T-helper 17 cell (primary cell): ENCODE data around the gene VSTM2L. TPM values are rescaled to one million over a fixed set of nuclear protein-coding genes. Genes with fewer than 3 reads are reported as not detected.

ENCODE experiments used
- ATAC-seq: fragments of 150-1000 bp; cut with Tn5 transposase; 2 replicates; pipeline ENCODE4 v1.10.0; 2021; ENCODE audit warnings: mild to moderate bottlenecking, moderate library complexity
- DNase-seq, 3 donors: peaks; one replicate each; pipeline versions ENCODE4 v3.0.0 to v3.0.0-alpha.2; 2020 to 2021
- H3K9me3 ChIP-seq: one replicate; pipeline ENCODE4 v1.7.0; 2013; ENCODE audit warnings: low read length, mild to moderate bottlenecking; ENCODE audit not compliant: control insufficient read depth, poor library complexity, severe bottlenecking
- H3K27ac Mint-ChIP-seq: one replicate; pipeline ENCODE4 v1.8.0; 2022; ENCODE audit warnings: mild to moderate bottlenecking, moderate library complexity, mixed read lengths
- H3K27me3 Mint-ChIP-seq: one replicate; pipeline ENCODE4 v1.8.0; 2022; ENCODE audit warnings: mixed read lengths
- H3K36me3 Mint-ChIP-seq: one replicate; pipeline ENCODE4 v1.8.0; 2022; ENCODE audit warnings: low read depth, mixed read lengths
- H3K4me1 Mint-ChIP-seq: one replicate; pipeline ENCODE4 v1.8.0; 2022; ENCODE audit warnings: mild to moderate bottlenecking, mixed read lengths
- H3K4me3 Mint-ChIP-seq: one replicate; pipeline ENCODE4 v1.8.0; 2022; ENCODE audit warnings: mild to moderate bottlenecking, moderate library complexity, mixed read lengths
- total RNA-seq, 4 donors: library from RNA in 2 of 4; stranded (reverse) in 2 of 4; gene quantifications; one replicate each; pipeline ENCODE4 v1.2.3 and lab custom pipeline; 2022 to 2026

Gene VSTM2L
- total RNA-seq, 2 donors from 2014 or later = not detected

GRCh38 chr20:37933786-37934633 is 31.1 kb downstream of the VSTM2L start:
- Mint-ChIP-seq H3K4me1 (peaks cover 9% of the 10 kb centered on the region), H3K27me3 (peaks cover 61% of the 10 kb centered on the region), H3K4me3 (no peak overlapping the region), H3K27ac (no peak overlapping the region), H3K36me3 (peaks cover 9% of the 10 kb centered on the region)
- ATAC-seq (no peak), DNase-seq (no peak)
- no peaks in the 10 kb centered on the region for H3K9me3 ChIP-seq

GRCh38 chr20:37934634-37935375 is 31.9 kb downstream of the VSTM2L start:
- peaks cover 7% of the 10 kb centered on the region for H3K4me1 Mint-ChIP-seq
- no peak for ATAC-seq
- no peaks in the 10 kb centered on the region for H3K9me3 ChIP-seq
- no peak overlapping the region for H3K27ac Mint-ChIP-seq
- H3K36me3 Mint-ChIP-seq = peaks cover 5% of the 10 kb centered on the region
- H3K4me3 Mint-ChIP-seq = no peak overlapping the region
- no peak for DNase-seq
- peaks cover 53% of the 10 kb centered on the region for H3K27me3 Mint-ChIP-seq

- no peaks in the 10 kb centered on the region for H3K9me3 ChIP-seq
- no peak overlapping the region for H3K27ac Mint-ChIP-seq
- peaks cover 7% of the 10 kb centered on the region for H3K4me1 Mint-ChIP-seq
- ATAC-seq (no peak), DNase-seq (no peak)
- peaks cover 46% of the 10 kb centered on the region for H3K27me3 Mint-ChIP-seq
- H3K36me3 Mint-ChIP-seq = peaks cover 5% of the 10 kb centered on the region
- no peak overlapping the region for H3K4me3 Mint-ChIP-seq
Observed at GRCh38 chr20:37935435-37935834, 32.5 kb downstream of the VSTM2L start.

GRCh38 chr20:37936041-37936440 is 33.1 kb downstream of the VSTM2L start:
- ATAC-seq (no peak), DNase-seq (no peak)
- H3K36me3 Mint-ChIP-seq = peaks cover 6% of the 10 kb centered on the region
- H3K9me3 ChIP-seq = no peaks in the 10 kb centered on the region
- H3K4me3 Mint-ChIP-seq = no peak overlapping the region
- H3K27me3 Mint-ChIP-seq = peaks cover 43% of the 10 kb centered on the region
- H3K27ac Mint-ChIP-seq = no peak overlapping the region
- H3K4me1 Mint-ChIP-seq = peaks cover 7% of the 10 kb centered on the region

GRCh38 chr20:37936451-37936850 is 33.5 kb downstream of the VSTM2L start:
- no peak for ATAC-seq
- peaks cover 43% of the 10 kb centered on the region for H3K27me3 Mint-ChIP-seq
- H3K9me3 ChIP-seq = no peaks in the 10 kb centered on the region
- peaks cover 8% of the 10 kb centered on the region for H3K36me3 Mint-ChIP-seq
- no peak overlapping the region for H3K4me3 Mint-ChIP-seq
- no peak for DNase-seq
- no peak overlapping the region for H3K27ac Mint-ChIP-seq
- H3K4me1 Mint-ChIP-seq = peaks cover 7% of the 10 kb centered on the region

DNA sequence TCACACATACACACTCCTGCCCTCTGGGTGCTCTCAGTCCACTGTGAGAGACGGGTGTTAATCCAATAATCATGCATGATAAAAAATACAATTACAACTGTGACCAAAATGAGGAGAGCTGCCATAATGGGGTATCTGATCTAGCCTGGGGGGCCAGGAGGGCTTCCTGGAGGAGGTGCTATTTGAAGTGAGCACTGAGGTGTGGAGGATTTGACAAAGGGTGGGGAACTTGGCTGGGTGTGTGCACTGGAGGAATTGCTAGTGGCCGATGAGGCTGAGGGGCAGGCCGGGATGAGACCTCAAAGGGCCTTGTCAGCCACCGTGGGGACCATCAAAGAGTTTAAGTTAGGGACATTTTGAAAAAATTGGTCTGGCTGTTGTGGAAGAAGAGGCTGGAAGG is 34.8 kb downstream of the VSTM2L start:
- DNase-seq (no peak), ATAC-seq (no peak)
- H3K9me3 ChIP-seq = no peaks in the 10 kb centered on the region
- Mint-ChIP-seq H3K27ac (no peak overlapping the region), H3K4me1 (peaks cover 5% of the 10 kb centered on the region), H3K36me3 (peaks cover 6% of the 10 kb centered on the region), H3K27me3 (peaks cover 35% of the 10 kb centered on the region), H3K4me3 (no peak overlapping the region)

GRCh38 chr20:37938181-37938750 is 35.3 kb downstream of the VSTM2L start:
- H3K36me3 Mint-ChIP-seq = peaks cover 6% of the 10 kb centered on the region
- H3K9me3 ChIP-seq = no peaks in the 10 kb centered on the region
- no peak for DNase-seq
- no peak overlapping the region for H3K27ac Mint-ChIP-seq
- H3K4me1 Mint-ChIP-seq = peaks cover 4% of the 10 kb centered on the region
- no peak overlapping the region for H3K4me3 Mint-ChIP-seq
- no peak for ATAC-seq
- H3K27me3 Mint-ChIP-seq = peaks cover 31% of the 10 kb centered on the region

GRCh38 chr20:37938954-37939353 is 36.0 kb downstream of the VSTM2L start:
- no peaks in the 10 kb centered on the region for H3K9me3 ChIP-seq
- H3K36me3 Mint-ChIP-seq = peaks cover 6% of the 10 kb centered on the region
- DNase-seq (no peak), ATAC-seq (no peak)
- H3K4me1 Mint-ChIP-seq = peaks cover 4% of the 10 kb centered on the region
- peaks cover 24% of the 10 kb centered on the region for H3K27me3 Mint-ChIP-seq
- H3K4me3 Mint-ChIP-seq = no peak overlapping the region
- no peak overlapping the region for H3K27ac Mint-ChIP-seq

DNA sequence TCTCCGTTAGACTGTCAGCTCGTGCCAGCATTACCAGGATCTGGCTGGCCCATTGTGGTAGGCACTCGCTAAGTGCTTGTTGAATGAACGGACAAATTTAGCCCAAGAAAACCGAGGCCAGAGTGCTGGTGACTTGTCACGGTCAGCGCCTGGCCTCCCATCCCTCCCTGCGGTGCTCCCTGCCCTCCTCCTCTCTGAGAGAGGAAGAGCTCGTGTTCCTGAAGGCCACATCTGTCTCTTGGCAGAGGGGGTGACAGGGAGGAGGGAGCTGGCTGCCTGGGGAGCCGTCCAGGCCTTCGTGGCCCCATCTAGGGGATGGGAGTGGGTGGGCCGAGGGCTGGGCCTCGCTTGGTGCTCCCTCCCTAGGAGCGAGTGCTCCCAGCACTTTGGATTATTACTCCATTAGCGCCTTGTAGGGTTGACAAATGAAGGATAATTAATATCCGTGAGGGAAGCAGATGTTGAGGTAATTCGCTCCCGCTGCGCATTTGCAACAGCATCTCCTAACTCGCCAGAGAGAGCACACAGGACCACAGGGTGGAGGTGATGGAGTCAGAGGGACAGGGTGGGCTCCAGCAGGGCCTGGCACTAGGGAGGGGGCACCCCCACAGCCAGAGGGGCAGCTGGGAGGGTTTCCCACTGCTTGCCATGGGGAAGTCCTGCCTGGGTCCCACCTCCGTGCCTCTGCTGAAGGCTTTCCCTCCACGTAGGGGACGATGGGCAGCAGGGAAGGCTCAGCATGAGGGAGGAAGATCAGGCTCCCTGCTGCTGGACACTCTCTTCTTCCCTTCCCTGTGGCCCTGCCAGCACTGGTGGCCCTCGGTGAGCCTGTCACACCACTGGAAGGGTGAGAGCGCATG is 37.0 kb downstream of the VSTM2L start:
- Mint-ChIP-seq H3K4me1 (peaks cover 4% of the 10 kb centered on the region), H3K27me3 (peaks cover 18% of the 10 kb centered on the region), H3K4me3 (no peak overlapping the region), H3K27ac (no peak overlapping the region), H3K36me3 (peaks cover 6% of the 10 kb centered on the region)
- DNase-seq (no peak), ATAC-seq (no peak)
- H3K9me3 ChIP-seq = no peaks in the 10 kb centered on the region

DNA sequence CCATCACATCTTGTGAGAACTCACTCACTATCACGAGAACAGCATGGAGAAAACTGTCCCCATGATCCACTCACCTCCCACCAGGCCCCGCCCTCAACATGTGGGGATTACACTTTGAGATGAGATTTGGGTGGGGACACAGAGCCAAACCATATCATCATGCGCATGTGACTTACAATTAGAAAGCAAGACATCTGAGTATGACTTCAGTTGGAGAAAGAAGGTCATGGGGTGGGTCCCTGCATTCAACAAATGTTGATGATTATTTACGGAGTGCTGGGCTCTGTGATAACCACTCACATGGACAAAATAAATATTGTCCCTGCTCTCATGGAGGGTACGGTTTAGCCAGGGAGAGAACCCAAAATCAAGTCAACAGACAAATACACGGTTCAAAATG is 37.9 kb downstream of the VSTM2L start:
- no peak overlapping the region for H3K4me3 Mint-ChIP-seq
- no peak overlapping the region for H3K27ac Mint-ChIP-seq
- DNase-seq (no peak), ATAC-seq (no peak)
- peaks cover 6% of the 10 kb centered on the region for H3K36me3 Mint-ChIP-seq
- H3K27me3 Mint-ChIP-seq = peaks cover 15% of the 10 kb centered on the region
- no peaks in the 10 kb centered on the region for H3K9me3 ChIP-seq
- peaks cover 2% of the 10 kb centered on the region for H3K4me1 Mint-ChIP-seq

GRCh38 chr20:37941332-37941731 is 38.4 kb downstream of the VSTM2L start:
- Mint-ChIP-seq H3K4me1 (peaks cover 2% of the 10 kb centered on the region), H3K4me3 (no peak overlapping the region), H3K27me3 (peaks cover 16% of the 10 kb centered on the region), H3K27ac (no peak overlapping the region), H3K36me3 (peaks cover 6% of the 10 kb centered on the region)
- DNase-seq = no peak
- no peak for ATAC-seq
- no peaks in the 10 kb centered on the region for H3K9me3 ChIP-seq

- no peak for ATAC-seq
- Mint-ChIP-seq H3K4me1 (peaks cover 2% of the 10 kb centered on the region), H3K4me3 (no peak overlapping the region), H3K27ac (no peak overlapping the region), H3K27me3 (peaks cover 16% of the 10 kb centered on the region), H3K36me3 (peaks cover 6% of the 10 kb centered on the region)
- DNase-seq = no peak
- H3K9me3 ChIP-seq = no peaks in the 10 kb centered on the region
Observed at GRCh38 chr20:37941992-37942391, 39.1 kb downstream of the VSTM2L start.

GRCh38 chr20:37943033-37943432 is 40.1 kb downstream of the VSTM2L start:
- H3K4me1 Mint-ChIP-seq = no peaks in the 10 kb centered on the region
- no peak for DNase-seq
- H3K27ac Mint-ChIP-seq = no peak overlapping the region
- peaks cover 3% of the 10 kb centered on the region for H3K36me3 Mint-ChIP-seq
- H3K27me3 Mint-ChIP-seq = peaks cover 8% of the 10 kb centered on the region
- H3K9me3 ChIP-seq = no peaks in the 10 kb centered on the region
- no peak for ATAC-seq
- no peak overlapping the region for H3K4me3 Mint-ChIP-seq
